Ureter (tissue), 1 donor: ENCODE measurements around the gene TSGA10. TPM values are rescaled to one million over a fixed set of nuclear protein-coding genes. Genes with fewer than 3 reads are reported as not detected.
"Not testable (repeated sequence)": the region's sequence is repeated elsewhere in the genome, so short reads cannot be mapped to it uniquely, and the experiment has no call there.

Experiments used
- DNase-seq: peaks from one replicate; pipeline ENCODE4 v3.0.0-alpha.2; 2020; ENCODE audit warnings: low spot score
- total RNA-seq: library from RNA; stranded (reverse); gene quantifications from one replicate; pipeline ENCODE4 v1.2.4, GENCODE V29; 2023
- donor health status: DM: yes; HTN: yes; CAD: no.

The TSGA10 gene
- total RNA-seq, 1 donor from 2014 or later, result 19.9 TPM

- no peak for DNase-seq
Measured at GRCh38 chr2:99067871-99068625, 86.7 kb downstream of the TSGA10 start.

DNA sequence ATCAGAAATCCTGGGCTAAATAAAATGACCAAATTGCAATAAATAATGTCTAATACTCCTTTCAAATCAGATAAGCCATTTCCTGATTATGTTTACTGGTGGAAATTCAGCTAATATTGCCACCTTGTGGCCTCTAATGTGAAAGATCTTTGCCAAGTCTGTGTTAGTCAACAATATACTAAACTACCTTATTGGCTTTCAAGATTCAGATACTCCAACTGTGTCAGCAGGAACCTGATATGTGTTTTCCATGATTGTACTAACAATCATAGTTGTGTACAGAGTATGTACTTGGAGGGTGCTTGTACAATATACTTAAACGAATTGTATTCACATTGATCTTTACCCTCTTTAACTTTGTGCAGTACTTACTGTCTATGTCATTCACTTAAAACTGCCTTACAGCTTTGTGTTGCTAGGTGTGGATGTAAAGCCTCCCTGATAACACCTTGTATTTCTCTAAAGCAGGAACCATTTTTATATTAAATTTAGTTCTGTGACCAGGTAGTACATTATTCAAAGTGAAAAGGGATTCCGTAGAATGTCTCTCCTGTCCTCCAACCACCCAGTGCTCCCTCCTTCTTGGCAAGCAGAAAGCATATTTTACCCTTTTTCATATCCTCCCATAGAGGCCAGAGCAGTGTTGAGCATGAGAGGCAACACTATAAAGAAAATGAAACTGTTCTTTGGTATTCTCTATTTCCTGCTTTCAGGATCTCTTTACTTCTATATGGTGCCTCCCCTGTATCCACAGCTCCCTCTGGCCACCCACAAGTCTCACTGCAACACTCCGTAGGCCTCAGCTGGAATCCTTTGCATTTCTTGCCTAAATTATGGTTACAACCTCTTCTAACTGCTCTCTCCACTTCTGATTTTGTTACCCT lies 88.4 kb downstream of the TSGA10 start:
- DNase-seq, result no peak

DNA sequence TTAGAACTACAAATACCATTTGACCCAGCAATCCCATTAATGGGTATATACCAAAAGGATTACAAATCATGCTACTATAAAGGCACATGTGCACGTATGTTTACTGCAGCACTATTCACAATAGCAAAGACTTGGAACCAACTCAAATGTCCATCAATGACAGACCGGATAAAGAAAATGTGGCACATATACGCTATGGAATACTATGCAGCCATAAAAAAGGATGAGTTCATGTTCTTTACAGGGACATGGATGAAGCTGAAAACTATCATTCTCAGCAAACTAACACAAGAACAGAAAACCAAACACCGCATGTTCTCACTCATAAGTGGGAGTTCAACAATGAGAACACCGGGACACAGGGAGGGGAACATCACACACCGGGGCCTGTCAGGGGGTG lies 105.6 kb downstream of the TSGA10 start:
- DNase-seq, result not testable (repeated sequence)

DNA sequence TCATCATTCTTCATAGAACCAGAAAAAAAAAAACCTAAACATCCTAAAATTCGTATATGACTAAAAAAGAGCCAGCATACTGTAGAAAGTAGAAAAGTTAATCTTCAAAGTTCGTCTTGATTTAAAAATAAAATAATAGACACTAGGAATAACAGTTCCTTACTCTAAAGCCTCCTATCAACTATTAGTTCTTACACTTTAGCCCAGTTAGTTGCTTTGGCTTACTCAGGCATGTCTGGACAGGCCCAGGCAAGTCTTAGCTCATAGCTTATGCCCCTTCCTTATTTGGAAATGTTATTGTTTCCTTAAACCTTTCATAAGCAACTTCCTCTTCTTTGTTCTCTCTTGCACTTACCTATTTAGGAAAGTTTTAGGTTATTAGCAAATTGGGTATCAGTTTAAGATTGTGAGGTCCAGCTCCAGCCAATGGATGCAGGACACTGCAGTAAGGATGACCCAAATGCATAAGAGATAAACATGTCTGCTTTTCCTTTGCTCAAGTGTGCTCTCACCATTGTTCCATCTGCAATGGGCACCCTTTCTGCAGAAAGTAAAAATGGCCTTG lies 113.9 kb downstream of the TSGA10 start:
- DNase-seq, result not testable (repeated sequence)

GRCh38 chr2:99035920-99036319 lies 118.8 kb downstream of the TSGA10 start:
- DNase-seq, result no peak

GRCh38 chr2:99032786-99033185 lies 122.0 kb downstream of the TSGA10 start:
- DNase-seq, result no peak

DNA sequence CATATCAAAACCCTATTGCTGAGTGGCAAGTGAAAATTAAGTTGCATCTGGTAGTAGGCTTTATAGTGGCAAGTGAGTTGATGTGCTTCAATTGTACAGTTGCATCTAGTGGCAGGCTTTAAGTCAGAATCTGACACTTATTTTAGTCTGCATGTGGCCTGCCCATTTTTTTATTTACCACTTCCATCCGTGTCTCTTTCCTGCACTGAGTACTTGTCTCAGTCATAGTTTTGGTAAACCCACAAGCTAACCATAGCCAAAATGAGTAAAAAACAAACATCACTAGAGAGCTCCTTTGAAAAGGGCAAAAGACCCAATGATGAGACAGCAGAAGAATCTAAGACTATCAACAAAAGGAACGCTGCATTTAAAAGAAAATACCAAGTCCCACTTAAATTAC lies 122.7 kb downstream of the TSGA10 start:
- DNase-seq, result no peak

DNA sequence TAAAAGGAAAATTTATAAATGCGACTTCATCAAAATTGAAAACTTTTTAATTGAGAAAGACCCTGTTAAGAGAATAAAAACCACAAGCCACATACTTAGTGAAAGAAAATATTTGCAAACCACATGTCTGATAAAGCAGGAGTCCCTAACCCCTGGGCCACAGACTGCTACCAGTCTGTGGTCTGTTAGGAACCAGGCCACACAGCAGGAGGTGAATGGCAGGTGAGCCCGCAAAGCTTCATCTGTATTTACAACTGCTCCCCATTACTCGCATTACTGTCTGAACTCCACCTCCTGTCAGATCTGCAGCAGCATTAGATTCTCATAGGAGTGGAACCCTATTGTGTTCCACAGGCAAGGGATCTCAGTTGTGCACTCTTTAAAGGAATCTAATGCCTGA lies 123.3 kb downstream of the TSGA10 start:
- no peak for DNase-seq

DNA sequence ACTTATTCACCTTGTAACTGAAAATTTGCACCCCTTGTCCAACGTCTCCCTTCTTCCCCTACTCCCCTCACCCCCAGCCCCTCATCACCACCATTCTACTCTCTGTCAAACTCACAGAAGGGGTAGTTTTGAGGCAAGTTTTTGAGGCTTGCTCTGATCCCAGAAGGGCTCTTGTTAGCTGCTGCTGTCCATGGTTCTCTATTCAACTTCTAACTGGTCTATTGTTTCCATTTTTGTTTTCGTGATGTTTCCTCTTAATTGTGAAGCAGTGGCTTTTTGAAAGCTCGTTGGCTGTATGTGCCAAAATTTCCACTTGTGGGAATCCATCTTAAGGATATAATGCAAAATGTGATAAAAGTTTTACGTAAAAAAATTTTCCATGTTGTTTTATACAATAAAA lies 126.2 kb downstream of the TSGA10 start:
- no peak for DNase-seq

GRCh38 chr2:99027856-99028255 lies 126.9 kb downstream of the TSGA10 start:
- DNase-seq, result no peak

DNA sequence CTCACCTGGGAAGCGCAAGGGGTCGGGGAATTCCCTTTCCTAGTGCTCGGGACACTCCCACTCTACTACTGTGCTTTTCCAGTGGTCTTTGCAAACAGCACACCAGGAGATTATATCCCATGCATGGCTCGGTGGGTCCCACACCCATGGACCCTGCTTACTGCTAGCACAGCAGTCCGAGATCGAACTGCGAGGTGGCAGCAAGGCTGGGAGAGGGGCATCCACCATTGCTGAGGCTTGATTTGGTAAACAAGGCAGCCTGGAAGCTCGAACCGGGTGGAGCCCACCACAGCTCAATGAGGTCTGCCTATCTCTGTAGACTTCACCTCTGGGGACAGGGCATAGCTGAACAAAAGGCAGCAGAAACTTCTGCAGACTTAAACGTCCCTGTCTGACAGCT lies 154.0 kb downstream of the TSGA10 start:
- DNase-seq, result no peak

- DNase-seq, result not testable (repeated sequence)
Measured at GRCh38 chr2:98988695-98989094, 166.0 kb downstream of the TSGA10 start.

- DNase-seq, result no peak
Measured at GRCh38 chr2:98985905-98986666, 168.7 kb downstream of the TSGA10 start.

DNA sequence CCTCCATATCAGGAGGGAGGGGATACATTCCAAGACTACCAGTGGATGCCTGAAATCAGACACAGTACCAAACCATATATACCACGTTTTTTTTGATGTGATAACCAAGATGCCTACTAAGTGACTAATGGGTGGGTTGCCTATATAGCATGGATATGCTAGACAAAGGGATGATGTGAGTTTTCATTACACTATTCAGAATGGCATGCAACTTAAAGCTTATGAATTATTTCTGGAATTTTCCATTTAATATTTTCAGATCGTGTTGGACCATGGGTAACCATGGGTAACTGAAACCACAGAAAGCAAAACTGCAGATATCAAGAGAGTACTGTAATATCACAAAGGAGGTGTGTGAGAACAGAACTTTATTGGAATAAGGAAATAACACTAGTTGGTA lies 179.1 kb downstream of the TSGA10 start:
- no peak for DNase-seq

- DNase-seq, result no peak
Measured at GRCh38 chr2:98972582-98973167, 182.1 kb downstream of the TSGA10 start.

DNA sequence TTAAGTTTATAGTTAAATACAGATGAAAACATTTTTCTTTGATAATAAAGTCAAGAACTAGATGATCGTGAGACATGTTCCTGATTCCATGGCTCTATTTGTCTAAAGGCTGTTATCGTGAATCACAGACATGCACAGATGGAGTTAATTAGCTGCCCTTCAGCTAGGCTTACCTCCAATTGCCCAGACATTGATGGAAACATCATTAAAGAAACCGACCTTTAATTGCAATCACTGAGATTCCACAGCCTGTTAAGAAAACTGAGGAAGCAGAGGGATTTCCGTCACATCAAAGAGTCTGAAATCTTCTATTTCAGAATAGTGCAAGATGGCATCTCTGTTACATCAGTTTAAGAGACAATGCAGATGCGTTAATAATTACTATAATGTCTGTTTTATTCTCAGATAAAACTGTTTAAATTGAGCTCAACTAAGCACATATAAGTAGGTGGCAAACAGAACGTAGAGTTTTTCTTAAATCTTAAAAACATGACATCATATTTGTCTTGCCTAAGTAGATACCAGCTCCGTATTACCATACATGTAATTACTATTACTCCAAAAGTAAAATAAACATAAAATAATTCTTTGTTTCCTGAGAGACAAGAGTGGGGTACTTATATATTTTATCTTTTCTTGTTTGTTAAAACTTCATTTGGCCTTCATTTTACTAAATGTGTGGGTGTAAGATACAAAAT lies 194.8 kb downstream of the TSGA10 start:
- DNase-seq, result no peak

DNA sequence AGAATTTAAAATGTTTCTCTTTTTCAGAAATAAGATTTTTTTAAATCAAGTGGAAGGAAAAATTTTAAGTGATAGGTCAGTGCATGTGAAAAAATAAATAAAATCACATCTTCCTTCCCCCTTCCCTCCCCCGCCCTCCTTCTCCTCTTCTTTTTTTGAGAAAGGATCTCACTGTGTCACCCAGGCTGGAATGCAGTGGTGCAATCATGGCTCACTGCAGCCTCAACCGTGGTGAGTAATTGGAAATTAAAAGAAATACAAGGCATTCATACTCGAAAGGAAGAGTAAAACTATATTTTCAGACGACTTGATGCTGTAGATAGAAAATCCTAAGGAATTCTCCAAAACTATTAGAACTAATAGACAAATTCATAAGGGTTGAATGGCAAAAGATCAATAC lies 201.8 kb downstream of the TSGA10 start:
- DNase-seq, result no peak

DNA sequence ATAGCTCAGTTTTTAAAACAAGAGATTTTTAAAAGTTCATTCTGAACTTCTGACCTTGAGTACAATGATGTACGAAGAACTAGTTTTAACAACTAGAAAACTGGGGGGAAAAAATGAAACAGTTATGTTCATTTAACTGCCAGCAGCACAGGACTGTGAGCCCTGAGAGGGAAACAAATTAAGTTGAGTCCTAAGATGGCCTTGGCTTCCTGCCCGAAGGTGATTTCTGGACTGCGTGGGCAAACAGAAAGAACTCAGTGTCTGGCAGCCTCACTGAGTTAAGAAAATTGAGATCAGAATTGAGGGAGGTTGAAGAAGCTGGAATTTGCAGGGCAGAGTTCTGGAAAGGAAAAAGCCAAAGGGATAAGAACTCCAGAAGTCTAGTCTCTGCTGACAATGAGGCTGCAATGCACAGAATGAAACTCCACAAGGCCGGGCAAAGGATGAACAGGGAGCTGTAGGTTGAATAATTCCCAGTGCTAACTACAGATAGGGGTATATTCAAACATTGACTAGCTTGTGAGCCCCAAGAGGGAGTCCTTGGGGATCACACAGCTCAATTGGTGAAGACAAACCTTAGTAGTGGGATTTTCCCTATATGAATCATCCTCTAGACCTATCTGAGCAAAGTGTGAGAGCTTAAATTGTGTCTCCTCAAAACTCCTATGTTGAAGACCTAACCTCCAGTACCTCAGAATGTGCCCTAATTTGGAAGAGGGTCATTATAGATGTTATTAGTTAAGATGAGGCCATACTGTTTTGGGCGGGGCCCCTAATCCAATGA lies 205.6 kb downstream of the TSGA10 start:
- DNase-seq, result no peak

- DNase-seq, result no peak
Measured at GRCh38 chr2:98947554-98947953, 207.2 kb downstream of the TSGA10 start.
